ENCODE results near the gene CDC42BPA. TPM values are rescaled to one million over a fixed set of nuclear protein-coding genes. Genes with fewer than 3 reads are reported as not detected.
"Not testable (repeated sequence)": the region's sequence is repeated elsewhere in the genome, so short reads cannot be mapped to it uniquely, and the experiment has no call there.

CDC42BPA gene
- polyA plus RNA-seq, 3 donors: 36.9 to 40.2 (median 40.0) TPM

DNA sequence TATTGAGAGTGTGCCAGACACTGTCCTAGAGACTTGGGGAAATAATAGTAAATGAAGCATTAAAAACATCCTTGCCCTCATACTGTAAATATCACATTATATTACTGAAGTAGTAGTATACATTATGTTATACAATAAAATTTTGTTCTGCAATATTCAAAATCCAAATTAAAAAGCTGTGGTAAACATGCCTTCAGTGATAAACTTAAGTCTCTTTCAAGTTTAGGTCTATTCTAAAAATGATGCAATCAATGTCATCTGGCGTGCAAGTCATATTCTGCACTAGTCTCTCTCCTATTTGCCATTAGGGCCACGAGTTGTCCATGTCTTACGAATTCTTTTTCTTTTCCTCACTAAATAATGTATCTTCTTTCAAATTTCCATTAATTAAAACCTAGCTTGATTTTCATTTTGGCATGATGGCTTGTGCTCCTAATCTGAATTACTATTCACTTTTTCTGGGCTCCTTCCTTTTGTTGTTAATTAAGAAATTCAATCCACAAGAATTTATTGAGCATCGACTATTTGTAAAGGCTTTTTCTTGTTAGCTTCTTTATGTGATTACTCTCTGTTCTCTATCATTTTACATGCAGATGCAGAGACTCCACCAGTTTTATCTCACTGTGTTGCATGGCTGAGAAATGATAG is 247.5 kb downstream of the CDC42BPA start:
- DNase-seq: no peak

DNA sequence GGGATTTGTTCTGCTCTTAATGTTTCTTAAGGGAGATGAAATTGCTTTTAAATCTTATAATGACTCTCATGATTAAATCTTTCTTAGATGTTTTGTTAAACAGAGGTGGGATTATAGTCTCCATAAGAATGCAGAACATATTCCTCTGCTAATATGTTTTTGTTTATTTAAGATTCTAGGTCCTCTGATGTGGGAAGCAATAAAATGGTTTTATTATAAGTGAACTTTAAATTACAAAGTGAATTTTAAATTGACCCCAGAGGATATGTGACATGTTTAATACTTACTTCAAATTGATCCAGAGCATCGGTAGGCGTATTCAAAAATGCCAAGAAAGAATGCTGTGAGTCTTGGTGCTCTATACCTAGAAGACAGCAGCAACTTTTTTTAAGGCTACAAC is 248.8 kb downstream of the CDC42BPA start:
- no peak for DNase-seq

DNA sequence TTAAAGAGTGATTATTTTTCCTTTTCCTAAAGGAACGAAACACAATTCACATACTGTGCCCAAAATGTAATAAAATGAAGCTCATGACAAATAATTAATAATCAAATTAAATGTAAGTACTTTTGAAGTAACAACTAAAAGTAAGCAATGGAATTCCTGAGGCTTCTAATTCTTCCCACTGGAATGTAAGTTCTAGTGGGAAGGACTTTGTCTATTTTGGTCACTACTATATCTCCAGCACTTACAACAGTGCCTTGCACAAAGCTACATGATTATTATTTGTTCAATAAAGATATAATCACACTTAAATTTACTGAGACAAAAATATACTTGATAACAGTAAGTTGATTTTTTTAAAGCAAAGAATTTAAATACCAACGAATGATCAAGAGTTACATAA is 249.4 kb downstream of the CDC42BPA start:
- DNase-seq: no peak

DNA sequence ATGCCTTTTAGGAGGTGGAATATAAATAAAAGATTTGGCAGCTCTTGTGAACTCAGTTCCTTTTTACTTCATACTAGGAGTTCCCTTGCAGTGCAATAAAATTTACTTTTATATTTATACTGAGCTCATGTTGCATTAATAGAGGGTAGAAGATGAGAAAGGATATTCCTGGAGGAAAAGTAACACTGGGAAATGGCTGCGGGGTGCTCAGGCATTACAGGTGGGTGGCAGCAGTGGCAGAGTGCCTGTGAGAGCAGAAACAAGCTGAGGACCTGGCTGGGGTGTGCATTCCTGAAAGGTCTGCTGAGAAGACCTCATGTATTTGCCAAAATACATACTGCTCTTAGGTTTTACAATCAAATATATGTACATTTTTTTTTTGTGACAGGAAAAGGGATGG is 251.3 kb downstream of the CDC42BPA start:
- no peak for DNase-seq

DNA sequence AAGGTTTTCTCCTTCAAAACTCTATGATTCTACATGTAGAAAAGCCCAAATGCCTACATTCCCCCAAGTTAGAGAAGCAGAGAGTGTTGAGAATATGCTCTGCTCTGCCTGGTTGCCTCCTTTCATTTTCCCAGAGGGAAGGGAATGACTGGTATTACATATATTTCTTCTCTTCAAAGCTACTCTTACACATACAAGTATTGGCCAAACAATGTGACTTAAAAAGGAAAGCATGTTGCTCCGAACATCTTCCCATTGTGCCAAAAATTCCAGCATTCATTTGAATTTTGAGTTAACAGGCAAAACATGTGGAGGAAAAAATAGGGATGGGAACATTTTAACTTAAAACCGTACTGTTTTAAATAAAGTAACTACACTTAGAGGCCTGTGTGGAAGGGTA is 253.0 kb downstream of the CDC42BPA start:
- no peak for DNase-seq

DNA sequence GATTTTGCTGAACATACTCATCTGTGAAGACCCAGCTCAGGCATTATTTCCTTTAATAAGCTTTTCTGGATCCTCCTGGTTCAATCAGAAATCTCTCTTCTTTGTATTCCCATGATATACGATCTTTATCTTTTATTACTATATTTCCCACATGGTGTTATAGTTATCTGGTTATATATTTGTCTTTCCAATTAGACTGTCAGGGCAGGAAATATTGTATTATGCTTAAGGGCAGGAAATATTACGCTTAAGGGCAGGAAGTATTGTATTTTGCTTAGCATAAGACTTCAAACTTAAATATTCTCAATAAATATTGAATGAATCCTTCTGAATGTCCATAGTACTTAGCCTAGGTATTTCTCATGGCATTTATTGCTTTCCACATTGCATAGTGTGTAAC is 256.0 kb downstream of the CDC42BPA start:
- DNase-seq: no peak

DNA sequence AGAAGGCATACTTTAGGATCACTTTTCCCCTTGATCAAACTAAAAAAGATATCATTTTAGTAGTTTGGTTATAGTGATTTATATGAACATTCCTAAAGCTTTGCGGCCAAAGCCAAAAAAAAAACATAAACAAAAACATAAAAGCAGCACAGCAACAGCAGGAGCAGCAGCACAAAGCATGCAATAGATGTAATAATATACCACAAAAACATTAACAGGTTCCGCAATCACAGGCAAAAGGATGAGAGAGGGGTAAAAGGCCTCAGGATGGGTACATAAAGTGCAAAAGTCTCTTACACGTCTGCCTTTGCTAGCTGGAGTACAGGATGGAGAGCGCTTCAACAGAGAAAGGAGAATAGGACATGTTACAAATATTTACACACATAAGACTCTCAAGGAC is 259.2 kb downstream of the CDC42BPA start:
- DNase-seq: no peak

DNA sequence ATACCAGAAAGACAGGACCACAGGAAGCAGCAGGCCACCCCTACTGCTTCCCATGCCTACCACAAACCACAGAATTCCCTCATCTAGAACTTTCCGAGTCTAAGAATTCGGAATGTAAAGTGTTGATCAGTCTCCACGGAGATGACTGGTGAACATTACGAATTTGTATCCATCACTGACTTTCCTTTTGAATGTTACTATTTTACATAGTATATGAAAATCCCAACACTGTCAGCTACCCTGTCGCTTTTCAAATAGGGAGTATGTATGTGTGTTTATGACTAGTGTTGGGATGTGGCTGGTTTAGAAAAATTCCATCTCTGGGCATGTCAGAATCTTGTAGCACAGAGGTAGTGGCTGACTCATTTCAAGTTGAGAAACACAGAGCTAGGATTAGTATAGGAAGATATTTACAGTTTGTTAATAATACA is 260.0 kb downstream of the CDC42BPA start:
- DNase-seq: no peak

DNA sequence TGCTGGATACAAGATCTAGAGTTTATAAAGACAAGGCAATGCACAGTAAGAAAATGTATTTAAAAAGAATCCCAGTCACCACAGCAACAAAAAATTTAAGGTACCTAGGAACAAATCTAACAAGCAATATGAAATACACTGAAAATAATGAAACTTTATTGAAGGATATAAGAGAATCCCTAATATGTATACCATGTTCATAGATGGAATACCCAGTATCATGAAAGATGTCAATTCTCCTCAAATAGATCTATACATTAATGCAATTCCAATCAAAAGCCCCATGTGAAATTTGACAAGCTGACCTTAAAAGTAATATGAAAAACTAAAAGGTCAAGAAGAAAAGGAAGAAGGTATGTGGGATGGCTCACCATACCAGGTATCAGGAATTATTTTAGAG is 269.0 kb downstream of the CDC42BPA start:
- no peak for DNase-seq

DNA sequence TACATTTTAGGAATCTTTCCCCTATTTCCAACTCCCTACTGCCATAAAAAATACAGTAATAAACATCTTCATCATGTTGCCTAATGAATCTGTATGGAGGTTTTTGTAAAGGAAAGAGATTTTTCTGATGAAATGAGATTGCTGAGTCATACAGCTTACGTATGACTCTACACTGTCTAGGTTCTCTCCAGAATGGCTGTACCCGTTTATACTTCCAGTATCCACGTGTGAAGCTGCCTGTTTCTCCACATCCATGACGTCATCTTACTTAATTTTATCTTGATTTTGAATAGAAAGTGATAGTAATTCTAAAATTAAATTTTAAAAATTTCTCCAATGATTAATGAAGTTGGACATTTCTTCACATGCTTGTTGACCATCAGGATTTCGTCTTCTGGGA is 274.5 kb downstream of the CDC42BPA start:
- no peak for DNase-seq

DNA sequence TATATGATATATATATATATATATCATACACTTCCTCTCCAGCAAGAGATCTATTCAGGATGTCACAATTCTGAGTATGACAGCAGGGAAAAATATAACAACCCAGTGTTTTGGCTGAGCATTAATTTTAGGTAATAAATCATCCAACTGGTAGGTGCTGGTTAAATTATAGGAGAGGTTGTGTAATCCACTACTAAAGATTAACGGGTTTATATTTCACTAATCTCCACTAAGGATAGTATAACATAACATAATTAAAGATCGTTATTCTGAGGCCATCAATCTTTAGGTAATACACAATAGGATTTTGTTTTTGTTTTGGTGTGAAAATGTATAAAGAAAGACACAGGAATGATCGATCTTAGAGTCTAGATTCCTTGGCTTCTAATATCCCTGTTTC is 276.0 kb downstream of the CDC42BPA start:
- DNase-seq: no peak

DNA sequence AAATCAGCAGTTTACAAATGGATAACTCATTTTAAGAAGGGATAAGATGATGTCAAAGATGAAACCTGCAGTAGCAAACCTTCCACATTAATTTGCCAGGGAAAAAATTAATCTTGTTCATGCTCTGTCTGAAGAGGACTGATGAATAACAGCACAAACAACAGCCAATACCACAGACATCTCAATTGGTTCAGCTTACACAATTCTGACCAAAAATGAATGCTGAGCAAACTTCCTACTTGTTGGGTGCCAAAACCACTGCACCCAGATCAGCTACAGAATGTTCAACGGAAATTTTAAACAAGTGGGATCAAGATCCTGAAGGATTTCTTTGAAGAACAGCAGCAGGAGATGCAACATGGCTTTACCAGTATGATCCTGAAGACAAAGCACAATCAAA is 279.9 kb downstream of the CDC42BPA start:
- DNase-seq: no peak

DNA sequence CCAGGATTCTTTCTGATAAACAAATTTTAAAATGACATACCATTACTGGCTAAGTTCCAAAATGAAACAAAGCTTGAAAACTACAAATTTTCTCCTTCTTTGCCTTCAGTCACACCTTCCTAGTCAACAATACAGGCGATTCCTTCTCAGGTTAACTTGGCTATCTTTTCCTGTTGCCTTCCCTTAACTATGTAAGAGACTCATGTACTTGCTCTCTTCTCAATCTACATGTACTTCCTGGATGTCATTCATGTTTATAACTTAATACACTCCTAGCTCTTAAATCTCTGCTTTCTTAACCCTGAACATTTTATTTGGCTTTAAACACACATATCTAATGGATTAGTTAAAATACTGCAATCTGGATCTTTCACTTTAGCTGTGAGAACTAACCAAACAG is 281.2 kb downstream of the CDC42BPA start:
- no peak for DNase-seq

DNA sequence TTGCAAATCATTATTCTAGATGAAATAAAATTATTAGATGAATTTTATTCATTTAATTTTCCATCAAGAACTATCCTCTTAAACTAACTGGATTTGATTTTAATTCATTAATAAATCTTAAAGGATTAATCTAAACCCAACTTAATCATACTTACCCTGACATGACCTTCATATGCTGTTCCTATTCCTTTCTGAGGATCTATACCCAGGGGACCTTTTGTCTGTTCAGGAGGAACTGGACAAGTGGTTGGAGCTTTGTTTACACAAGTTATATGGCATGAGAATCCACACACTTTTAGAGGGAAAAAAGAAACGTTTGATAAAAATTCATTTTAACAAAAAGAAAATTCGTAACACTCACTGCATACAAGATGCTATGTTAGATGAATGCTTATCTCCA is 283.0 kb downstream of the CDC42BPA start:
- no peak for DNase-seq

DNA sequence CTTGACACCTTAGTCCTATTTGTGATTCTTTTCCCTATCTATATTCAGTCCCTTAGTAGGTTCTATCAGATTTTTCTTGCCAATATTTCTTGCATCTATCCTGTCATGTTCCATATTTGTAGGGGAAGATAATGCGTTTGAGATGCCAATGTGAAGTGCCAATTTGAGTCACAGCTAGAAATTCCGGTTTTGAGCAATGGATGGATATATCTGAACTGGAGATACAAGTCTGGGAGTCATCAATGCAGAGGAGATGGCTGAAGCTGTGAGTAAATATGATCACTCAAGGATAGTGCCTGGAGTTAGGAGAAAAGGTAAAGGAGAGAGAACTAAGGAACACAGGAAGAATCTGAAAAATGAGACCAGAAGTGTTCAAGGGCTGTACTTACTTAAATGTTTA is 284.4 kb downstream of the CDC42BPA start:
- no peak for DNase-seq

DNA sequence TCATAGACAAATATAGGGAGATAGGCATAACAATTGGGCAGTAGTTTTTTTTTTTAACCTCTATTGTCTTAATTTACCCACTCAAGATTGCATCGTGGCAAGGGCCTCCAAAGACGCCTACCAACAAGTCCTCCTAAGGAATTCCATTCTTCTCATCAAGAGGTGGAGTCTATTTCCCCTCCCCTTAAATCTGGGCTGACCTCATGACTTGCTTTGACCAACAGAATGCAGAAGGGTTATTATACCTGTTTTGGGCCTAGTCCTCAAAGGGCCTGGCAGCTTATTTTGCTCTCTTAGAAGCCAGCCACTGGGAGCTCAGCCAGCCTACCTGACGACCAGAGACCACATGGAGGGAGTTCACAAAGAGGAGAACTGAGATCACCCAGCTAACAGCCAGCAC is 285.9 kb downstream of the CDC42BPA start:
- no peak for DNase-seq

DNA sequence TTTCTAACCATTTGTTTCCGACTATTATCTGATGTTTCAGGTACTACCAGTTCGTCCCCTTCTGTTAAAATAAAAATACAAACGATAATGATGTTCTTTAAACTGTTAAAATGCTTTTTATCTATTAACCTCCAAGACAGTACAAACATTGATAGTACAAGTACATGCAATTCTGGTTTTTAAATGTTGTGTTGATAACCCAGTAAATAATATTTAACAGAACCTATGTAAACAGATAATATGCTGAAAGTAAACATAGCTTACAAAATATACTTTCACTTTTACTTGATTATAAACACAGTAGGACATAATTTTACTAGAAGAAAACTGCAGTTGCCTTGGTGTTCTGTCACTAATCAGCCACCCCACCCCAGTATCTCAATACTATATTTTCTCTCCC is 301.3 kb downstream of the CDC42BPA start:
- DNase-seq: no peak

DNA sequence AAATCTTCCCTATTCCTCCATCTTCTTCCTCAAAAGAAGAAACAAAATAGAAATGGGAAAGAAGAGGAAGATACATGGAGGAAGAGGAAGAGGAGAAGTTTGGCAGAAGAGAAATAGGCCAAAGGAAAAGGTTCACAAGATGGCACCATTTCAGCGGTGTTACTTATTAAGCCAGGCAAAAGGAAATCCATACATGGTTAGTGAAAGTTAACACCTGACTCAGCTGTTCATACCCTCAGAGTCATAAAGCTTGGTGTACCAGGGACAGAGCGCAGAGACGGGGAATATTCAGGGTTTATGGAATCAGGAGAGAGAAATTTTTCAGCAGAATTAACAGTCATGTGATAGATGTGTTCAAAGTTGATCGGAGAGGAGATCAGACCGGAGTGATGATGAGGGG is 307.6 kb downstream of the CDC42BPA start:
- DNase-seq: no peak

DNA sequence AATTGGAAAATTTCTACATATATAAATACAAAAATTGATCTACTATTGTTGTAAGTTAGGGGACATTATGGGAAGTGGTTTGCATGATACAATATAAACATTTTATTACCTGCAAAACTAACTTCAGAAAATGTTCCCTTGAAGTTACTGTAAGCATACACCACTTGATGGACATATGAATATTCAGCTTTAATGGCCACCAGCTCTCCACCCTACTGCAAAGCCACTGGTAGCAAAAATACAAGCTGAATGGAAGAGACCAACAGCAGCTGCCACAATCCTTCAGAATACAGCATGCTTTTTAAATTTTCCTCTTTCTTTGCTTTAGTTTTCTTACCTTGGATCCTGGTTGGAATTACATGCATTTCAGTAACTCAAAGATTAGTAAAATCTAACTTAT is 308.4 kb downstream of the CDC42BPA start:
- no peak for DNase-seq

DNA sequence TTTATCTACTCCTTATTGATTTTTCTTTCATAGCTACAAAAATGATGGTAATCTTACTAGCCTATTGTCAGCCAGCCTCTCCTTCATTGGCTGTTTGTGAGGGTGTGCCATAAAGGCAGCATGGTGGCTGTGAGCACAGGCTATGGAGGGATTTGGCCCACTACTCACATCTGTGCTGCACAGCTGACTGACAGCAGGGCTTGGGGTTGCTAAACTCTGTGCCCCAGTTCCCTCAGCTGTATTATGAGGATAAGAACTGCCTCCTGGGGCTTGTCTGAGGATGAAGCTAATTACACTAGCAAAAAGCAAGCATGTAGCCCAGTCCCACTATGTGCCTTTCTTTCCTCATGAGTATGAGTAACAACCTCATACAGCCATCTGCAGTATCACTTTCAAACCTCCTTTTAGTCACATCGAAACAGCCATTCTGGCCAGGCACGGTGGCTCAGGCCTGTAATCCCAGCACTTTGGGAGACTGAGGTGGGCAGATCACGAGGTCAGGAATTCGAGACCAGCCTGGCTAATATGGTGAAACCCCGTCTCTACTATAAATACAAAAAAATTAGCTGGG is 312.0 kb downstream of the CDC42BPA start:
- DNase-seq: no peak

DNA sequence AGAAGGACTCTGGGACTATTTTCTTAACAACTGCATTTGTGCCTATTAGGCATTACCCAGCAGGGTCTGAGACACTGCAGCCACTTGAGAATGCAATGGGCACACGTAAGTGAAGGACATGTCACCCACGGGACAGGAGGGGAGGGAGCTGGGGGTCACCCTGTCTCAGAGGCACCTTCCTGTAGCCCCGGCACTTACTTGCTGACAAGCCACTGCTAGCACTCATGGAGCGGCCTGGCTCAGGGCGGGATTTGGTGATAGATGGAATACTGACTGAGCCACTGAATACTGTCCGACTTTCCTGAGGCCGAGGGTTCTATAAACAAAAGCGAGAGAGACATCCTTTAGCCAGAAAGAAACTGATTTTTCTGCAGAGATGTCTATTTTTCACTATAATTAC is 313.5 kb downstream of the CDC42BPA start:
- DNase-seq: no peak

DNA sequence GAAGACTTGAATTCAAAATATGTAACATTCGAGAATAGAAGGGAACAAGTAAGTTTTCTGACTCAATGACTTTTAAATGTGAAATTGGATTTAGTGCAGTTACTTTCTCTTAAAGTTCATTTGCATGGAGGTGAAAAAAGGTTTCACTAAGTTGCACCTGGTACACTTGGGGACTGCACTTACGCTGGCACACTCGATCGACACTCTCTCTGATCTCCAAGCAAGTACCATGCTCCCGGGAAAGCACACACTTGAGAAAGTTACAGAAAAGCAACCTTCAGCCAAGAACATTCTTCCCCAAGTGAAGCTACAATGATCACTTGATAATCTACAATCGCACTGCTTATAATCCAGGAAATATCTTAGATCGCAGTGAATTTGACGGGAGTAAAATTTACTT is 315.1 kb downstream of the CDC42BPA start:
- DNase-seq: no peak

DNA sequence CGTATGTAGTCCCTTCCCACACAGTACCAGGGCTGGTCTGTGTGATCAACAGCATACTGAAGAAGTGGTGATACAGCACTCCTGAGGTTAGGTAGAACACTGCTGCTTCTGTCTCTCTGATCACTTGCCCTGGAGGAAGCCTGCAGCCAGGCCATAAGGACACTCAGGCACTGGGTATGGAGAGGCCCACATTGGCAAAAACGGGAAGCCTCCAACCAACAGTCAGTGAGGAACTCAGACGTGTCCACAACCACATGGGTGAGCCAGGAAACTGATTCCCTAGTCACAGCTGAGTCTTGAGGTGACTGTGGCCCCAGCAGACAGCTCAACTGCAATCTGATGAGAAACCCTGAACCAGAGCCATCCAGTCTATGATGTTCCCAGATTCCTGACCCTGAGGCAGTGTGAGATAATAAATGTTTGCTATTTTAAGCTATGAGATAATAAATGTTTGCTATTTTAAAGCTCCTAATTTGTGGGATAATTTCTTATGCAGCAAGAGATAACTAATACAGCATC is 315.7 kb downstream of the CDC42BPA start:
- no peak for DNase-seq

DNA sequence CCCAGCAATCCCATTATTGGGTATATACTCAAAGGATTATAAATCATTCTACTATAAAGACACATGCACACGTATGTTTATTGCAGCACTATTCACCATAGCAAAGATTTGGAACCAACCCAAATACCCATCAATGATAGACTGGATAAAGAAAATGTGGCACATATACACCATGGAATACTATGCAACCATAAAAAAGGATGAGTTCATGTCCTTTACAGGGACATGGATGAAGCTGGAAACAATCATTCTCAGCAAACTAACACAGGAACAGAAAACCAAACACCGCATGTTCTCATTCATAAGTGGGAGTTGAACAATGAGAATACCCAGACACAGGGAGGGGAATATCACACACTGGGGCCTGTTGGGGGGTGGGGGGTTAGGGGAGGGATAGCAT is 318.7 kb downstream of the CDC42BPA start:
- DNase-seq: not testable (repeated sequence)

Measured in renal pelvis (tissue), 4 donors.